H9 (cell line): Measurements from ENCODE around the gene ABHD3. TPM values are rescaled to one million over a fixed set of nuclear protein-coding genes. Genes with fewer than 3 reads are reported as not detected.

Source experiments
- DNase-seq: peaks from one replicate; pipeline ENCODE4 v3.0.0-alpha.2; 2017
- H2AFZ ChIP-seq: one replicate; pipeline ENCODE4 v1.6.1; 2013; ENCODE audit warnings: mild to moderate bottlenecking, low read length, control low read depth, moderate library complexity
- H2AK5ac ChIP-seq: 2 replicates; pipeline ENCODE4 v1.6.1; 2013; ENCODE audit warnings: low read length, control low read depth, mixed read lengths; ENCODE audit not compliant: insufficient read length
- H2BK120ac ChIP-seq: one replicate; pipeline ENCODE4 v1.6.1; 2013; ENCODE audit warnings: low read depth, mild to moderate bottlenecking, low read length, control low read depth, inconsistent platforms; ENCODE audit not compliant: poor library complexity, severe bottlenecking
- H2BK12ac ChIP-seq: 2 replicates; pipeline ENCODE4 v1.6.1; 2013; ENCODE audit warnings: low read length, control low read depth, mixed read lengths, low read depth; ENCODE audit not compliant: insufficient read length
- H2BK15ac ChIP-seq: 2 replicates; pipeline ENCODE4 v1.6.1; 2013; ENCODE audit warnings: low read depth, low read length, control low read depth
- H2BK20ac ChIP-seq: one replicate; pipeline ENCODE4 v1.6.1; 2013; ENCODE audit warnings: low read depth, mild to moderate bottlenecking, low read length, control low read depth, inconsistent platforms; ENCODE audit not compliant: poor library complexity, severe bottlenecking
- H2BK5ac ChIP-seq: 2 replicates; pipeline ENCODE4 v1.6.1; 2013; ENCODE audit warnings: low read length, control low read depth, mixed read lengths; ENCODE audit not compliant: insufficient read length
- H3K14ac ChIP-seq: 2 replicates; pipeline ENCODE4 v1.6.1; 2013; ENCODE audit warnings: low read length, control low read depth; ENCODE audit not compliant: insufficient read depth
- H3K18ac ChIP-seq: 2 replicates; pipeline ENCODE4 v1.6.1; 2013; ENCODE audit warnings: low read depth, mild to moderate bottlenecking, mixed read lengths, low read length, control low read depth; ENCODE audit not compliant: insufficient read length
- H3K23ac ChIP-seq: 2 replicates; pipeline ENCODE4 v1.6.1; 2013; ENCODE audit warnings: low read length, control low read depth, mixed read lengths, low read depth; ENCODE audit not compliant: insufficient read length
- H3K23me2 ChIP-seq: 2 replicates; pipeline ENCODE4 v1.6.1; 2013; ENCODE audit warnings: low read depth, mild to moderate bottlenecking, mixed read lengths, low read length, control low read depth; ENCODE audit not compliant: insufficient read length, poor library complexity, severe bottlenecking
- H3K27ac ChIP-seq: 2 replicates; pipeline ENCODE4 v1.5.1; 2013; ENCODE audit warnings: low read length, control low read depth, mixed read lengths, low read depth; ENCODE audit not compliant: insufficient read length
- H3K27me3 ChIP-seq: 2 replicates; pipeline ENCODE4 v1.6.1; 2013; ENCODE audit warnings: low read length, control low read depth, inconsistent platforms; ENCODE audit not compliant: insufficient read depth
- H3K4ac ChIP-seq: 2 replicates; pipeline ENCODE4 v1.6.1; 2013; ENCODE audit warnings: low read depth, mild to moderate bottlenecking, control low read depth, inconsistent platforms, low read length, moderate library complexity
- H3K4me1 ChIP-seq: 2 replicates; pipeline ENCODE4 v1.6.1; 2013; ENCODE audit warnings: low read length, control low read depth, inconsistent platforms; ENCODE audit not compliant: insufficient read depth
- H3K4me2 ChIP-seq: 2 replicates; pipeline ENCODE4 v1.6.1; 2013; ENCODE audit warnings: low read length, control low read depth, mixed read lengths; ENCODE audit not compliant: insufficient read length, insufficient read depth
- H3K56ac ChIP-seq: 2 replicates; pipeline ENCODE4 v1.6.1; 2013; ENCODE audit warnings: low read depth, mild to moderate bottlenecking, mixed read lengths, low read length, control low read depth; ENCODE audit not compliant: insufficient read length
- H3K79me1 ChIP-seq: 2 replicates; pipeline ENCODE4 v1.6.1; 2013; ENCODE audit warnings: low read depth, mild to moderate bottlenecking, moderate library complexity, low read length, control low read depth, inconsistent platforms; ENCODE audit not compliant: insufficient read depth, poor library complexity, severe bottlenecking
- H3K79me2 ChIP-seq: 2 replicates; pipeline ENCODE4 v1.6.1; 2013; ENCODE audit warnings: low read length, control low read depth, inconsistent platforms; ENCODE audit not compliant: insufficient read depth
- H3K9ac ChIP-seq: 2 replicates; pipeline ENCODE4 v1.6.1; 2013; ENCODE audit warnings: low read length, control low read depth, mixed read lengths; ENCODE audit not compliant: insufficient read length; ENCODE audit errors: extremely low read depth
- H3K9me3 ChIP-seq: one replicate; pipeline ENCODE4 v1.6.1; 2013; ENCODE audit warnings: low read depth, low read length, inconsistent platforms; ENCODE audit not compliant: control insufficient read depth
- H3T11ph ChIP-seq: one replicate; pipeline ENCODE4 v1.6.1; 2013; ENCODE audit warnings: mild to moderate bottlenecking, low read length, control low read depth, inconsistent platforms
- H4K20me1 ChIP-seq: one replicate; pipeline ENCODE4 v1.6.1; 2013; ENCODE audit not compliant: control insufficient read depth, insufficient read length, insufficient read depth
- H4K5ac ChIP-seq: 2 replicates; pipeline ENCODE4 v1.6.1; 2013; ENCODE audit warnings: low read depth, mild to moderate bottlenecking, mixed read lengths, low read length, control low read depth; ENCODE audit not compliant: insufficient read length
- H4K8ac ChIP-seq: replicated peaks from 2 replicates; pipeline ENCODE4 v1.6.1; 2013; ENCODE audit warnings: low read length, control low read depth, mixed read lengths, low read depth; ENCODE audit not compliant: insufficient read length
- H4K91ac ChIP-seq: 2 replicates; pipeline ENCODE4 v1.6.1; 2013; ENCODE audit warnings: low read depth, mild to moderate bottlenecking, moderate library complexity, mixed read lengths, low read length, control low read depth; ENCODE audit not compliant: insufficient read length
- H3K27ac Mint-ChIP-seq, 3 experiments: 2 replicates in 2 of 3; 3 replicates in 1 of 3; pipeline ENCODE4 v1.8.0; 2020 to 2021; ENCODE audit warnings: mixed read lengths in 3 of 3, mild to moderate bottlenecking in 1 of 3, moderate library complexity in 1 of 3
- H3K27me3 Mint-ChIP-seq: 2 replicates; pipeline ENCODE4 v1.8.0; 2021; ENCODE audit warnings: low read depth, mild to moderate bottlenecking, moderate library complexity, mixed read lengths
- H3K36me3 Mint-ChIP-seq, 3 experiments: 2 replicates in 2 of 3; 3 replicates in 1 of 3; pipeline ENCODE4 v1.8.0; 2020 to 2021; ENCODE audit warnings: low read depth in 3 of 3, mixed read lengths in 3 of 3; ENCODE audit not compliant: insufficient read depth in 1 of 3
- H3K4me1 Mint-ChIP-seq, 2 experiments: 2 replicates each; pipeline ENCODE4 v1.8.0; 2020; ENCODE audit warnings: mixed read lengths in 2 of 2
- H3K4me3 Mint-ChIP-seq, 2 experiments: 2 replicates in 1 of 2; 3 replicates in 1 of 2; pipeline ENCODE4 v1.8.0; 2020 to 2021; ENCODE audit warnings: mild to moderate bottlenecking in 2 of 2, mixed read lengths in 2 of 2, moderate library complexity in 1 of 2
- H3K9me3 Mint-ChIP-seq, 2 experiments: 2 replicates in 1 of 2; 3 replicates in 1 of 2; pipeline ENCODE4 v1.8.0; 2020; ENCODE audit warnings: mild to moderate bottlenecking in 2 of 2, mixed read lengths in 2 of 2, moderate library complexity in 1 of 2
- WGBS: extraction: QIAGEN DNeasy Blood & Tissue Kit; methylation state at CpG from one replicate; pipeline ENCODE4 v1.1.7; 2013; ENCODE audit warnings: missing lambda C conversion rate, low lambda C conversion rate, mixed read lengths; ENCODE audit not compliant: insufficient read length; ENCODE audit errors: extremely low coverage; 5-methylcytosine and 5-hydroxymethylcytosine counted together
- total RNA-seq: library from RNA; stranded (reverse); gene quantifications from 2 replicates; pipeline ENCODE4 v1.2.1, GENCODE V29; 2021
- TF ChIP-seq, protein P1 (sequence below): fragments of 200-600 bp; sonication (generic); conservative IDR thresholded peaks from 3 replicates; pipeline ENCODE4 v1.8.0; 2021; ENCODE audit warnings: antibody characterized with exemption, mild to moderate bottlenecking

Gene ABHD3
- total RNA-seq, 1 experiment from 2014 or later = 12.0 TPM

- Histone ChIP-seq H3K4me2 (no peak overlapping the region), H3K23ac (no peak overlapping the region), H2BK120ac (no peak overlapping the region), H3K9ac (no peak overlapping the region), H3K9me3 (no peaks in the 10 kb centered on the region), H3K56ac (no peak overlapping the region), H3K79me2 (no peaks in the 10 kb centered on the region), H4K5ac (no peak overlapping the region), H3K23me2 (no peaks in the 10 kb centered on the region), H2AK5ac (no peak overlapping the region), H3K18ac (no peak overlapping the region), H3K27ac (no peak overlapping the region), H2BK5ac (no peak overlapping the region), H2BK12ac (no peak overlapping the region), H4K20me1 (no peaks in the 10 kb centered on the region), H3K27me3 (no peaks in the 10 kb centered on the region), H2AFZ (no peak overlapping the region), H3K79me1 (no peaks in the 10 kb centered on the region), H3K14ac (no peak overlapping the region), H3T11ph (no peak overlapping the region), H3K4ac (no peak overlapping the region), H2BK20ac (no peak overlapping the region), H4K8ac (no peak overlapping the region), H2BK15ac (no peak overlapping the region), H3K4me1 (no peaks in the 10 kb centered on the region), H4K91ac (no peak overlapping the region)
- DNase-seq = no peak
- Mint-ChIP-seq H3K36me3 (peaks cover 3 to 6% (median 6%) of the 10 kb centered on the region in 3 experiments; a peak in 6 of 7 replicates), H3K27me3 (no peaks in the 10 kb centered on the region), H3K4me3 (no peak overlapping the region), H3K27ac (no peak overlapping the region), H3K4me1 (no peaks in the 10 kb centered on the region), H3K9me3 (peaks cover 0 to 4% of the 10 kb centered on the region in 2 experiments; a peak in 1 of 5 replicates)
- TF ChIP-seq, protein P1, sequence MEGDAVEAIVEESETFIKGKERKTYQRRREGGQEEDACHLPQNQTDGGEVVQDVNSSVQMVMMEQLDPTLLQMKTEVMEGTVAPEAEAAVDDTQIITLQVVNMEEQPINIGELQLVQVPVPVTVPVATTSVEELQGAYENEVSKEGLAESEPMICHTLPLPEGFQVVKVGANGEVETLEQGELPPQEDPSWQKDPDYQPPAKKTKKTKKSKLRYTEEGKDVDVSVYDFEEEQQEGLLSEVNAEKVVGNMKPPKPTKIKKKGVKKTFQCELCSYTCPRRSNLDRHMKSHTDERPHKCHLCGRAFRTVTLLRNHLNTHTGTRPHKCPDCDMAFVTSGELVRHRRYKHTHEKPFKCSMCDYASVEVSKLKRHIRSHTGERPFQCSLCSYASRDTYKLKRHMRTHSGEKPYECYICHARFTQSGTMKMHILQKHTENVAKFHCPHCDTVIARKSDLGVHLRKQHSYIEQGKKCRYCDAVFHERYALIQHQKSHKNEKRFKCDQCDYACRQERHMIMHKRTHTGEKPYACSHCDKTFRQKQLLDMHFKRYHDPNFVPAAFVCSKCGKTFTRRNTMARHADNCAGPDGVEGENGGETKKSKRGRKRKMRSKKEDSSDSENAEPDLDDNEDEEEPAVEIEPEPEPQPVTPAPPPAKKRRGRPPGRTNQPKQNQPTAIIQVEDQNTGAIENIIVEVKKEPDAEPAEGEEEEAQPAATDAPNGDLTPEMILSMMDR = no peak
- WGBS = no CpG with 5 or more reads among the region's 4 CpGs
Observed at GRCh38 chr18:21652073-21652472, 52.5 kb downstream of the ABHD3 start.
